NCI-H128 (cell line): ENCODE measurements around the gene NCK2.

Source experiments
- DNase-seq: peaks from one replicate; lab custom pipeline; 2025; ENCODE audit not compliant: unreplicated experiment; lab: John Stamatoyannopoulos, UW

Gene NCK2

DNA sequence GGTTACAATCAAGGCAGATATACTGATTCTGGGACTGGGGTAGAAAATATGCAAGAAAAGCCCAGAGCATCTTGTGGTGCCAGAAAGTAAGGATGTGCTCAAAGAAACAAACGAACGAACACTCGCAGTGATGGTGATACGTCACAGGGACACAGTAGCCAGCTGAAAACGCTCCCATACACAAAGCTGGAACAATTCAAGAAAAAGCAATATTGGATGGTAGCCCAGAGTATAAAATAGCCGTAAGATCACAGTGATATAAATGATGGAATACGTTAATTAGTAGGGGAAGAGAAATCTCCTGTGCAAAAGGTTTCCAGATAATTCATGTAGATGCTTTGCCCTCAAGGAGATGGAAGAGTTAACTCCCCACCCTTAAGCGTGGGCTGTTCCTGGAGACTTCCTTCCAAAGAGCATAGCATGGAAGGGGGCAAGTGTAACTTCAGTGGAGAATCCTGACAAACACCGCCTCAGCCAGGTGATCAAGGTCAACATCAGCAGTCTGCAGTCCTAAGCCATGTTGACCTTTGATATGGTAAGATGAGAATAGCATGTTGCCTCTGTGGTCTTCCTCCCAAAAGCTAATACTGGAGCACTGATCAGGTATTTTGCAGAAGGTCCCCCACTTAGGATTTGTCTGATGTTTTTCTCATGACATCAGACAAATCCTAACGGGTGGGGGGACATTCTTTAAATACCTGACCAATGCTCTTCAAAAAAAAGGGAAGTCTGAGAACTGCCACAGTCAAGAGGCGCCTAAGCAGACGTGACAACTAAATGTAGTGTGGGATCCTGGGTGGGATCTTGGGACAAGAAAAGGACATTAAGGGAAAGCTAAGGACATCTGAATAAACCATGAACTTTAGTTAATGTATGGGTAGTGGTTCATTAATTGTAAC lies 99.0 kb downstream of the NCK2 start:
- DNase-seq, result no peak

DNA sequence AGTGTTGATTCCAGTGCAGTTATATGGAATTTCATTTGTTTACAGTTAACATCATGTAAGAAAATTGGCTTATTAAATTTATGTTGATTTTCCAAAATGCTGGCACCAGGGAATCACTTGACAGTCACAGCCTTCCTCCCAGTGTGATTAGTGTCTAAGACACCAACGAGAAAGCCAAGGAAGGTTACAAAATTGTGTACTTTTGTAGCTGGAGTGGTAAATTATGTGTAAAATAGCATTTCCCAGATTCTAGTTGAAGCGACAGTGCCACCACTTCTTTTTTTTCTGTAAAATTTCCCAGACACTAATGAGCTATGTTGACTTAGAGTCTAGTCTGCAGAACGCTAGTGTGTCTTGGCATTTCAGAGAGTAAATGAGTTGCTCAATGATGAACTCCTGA lies 101.3 kb downstream of the NCK2 start:
- DNase-seq, result no peak

DNA sequence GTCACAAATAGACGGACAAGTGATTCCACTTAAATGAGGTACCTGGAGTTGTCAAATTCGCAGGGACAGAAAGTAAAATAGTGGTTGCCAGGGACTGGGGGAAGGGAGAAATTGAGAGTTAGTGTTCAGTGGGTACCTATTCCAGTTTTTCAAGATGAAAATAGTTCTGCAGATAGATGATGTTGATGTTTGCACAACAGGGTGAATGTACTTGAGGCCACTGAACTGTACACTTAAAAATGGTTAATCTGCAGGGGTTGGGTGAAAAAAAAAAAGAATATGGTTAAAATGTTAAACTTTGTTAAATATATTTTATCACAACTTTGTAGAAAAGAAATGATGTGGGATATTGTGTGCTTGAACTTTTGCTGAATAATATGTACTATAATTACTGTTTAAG lies 102.3 kb downstream of the NCK2 start:
- no peak for DNase-seq

DNA sequence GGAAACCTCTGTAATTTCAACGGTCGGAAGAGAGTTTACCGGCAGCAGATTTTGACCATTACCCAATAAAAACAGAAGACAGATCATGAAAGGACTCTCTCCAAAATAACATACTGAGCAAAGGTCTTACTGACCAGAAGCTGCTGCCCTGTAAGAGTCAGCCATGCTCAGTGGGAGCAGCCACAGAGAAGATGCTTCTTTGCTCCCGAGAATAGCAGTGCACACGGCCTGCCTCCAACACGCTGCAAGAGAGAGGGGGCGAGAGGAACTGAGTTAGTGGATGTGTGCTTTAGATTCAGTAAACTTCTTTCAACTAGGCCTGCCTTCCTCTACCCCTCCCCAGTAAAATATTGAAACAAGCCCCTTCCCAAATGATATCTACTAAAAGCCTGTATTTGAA lies 103.7 kb downstream of the NCK2 start:
- DNase-seq, result no peak

DNA sequence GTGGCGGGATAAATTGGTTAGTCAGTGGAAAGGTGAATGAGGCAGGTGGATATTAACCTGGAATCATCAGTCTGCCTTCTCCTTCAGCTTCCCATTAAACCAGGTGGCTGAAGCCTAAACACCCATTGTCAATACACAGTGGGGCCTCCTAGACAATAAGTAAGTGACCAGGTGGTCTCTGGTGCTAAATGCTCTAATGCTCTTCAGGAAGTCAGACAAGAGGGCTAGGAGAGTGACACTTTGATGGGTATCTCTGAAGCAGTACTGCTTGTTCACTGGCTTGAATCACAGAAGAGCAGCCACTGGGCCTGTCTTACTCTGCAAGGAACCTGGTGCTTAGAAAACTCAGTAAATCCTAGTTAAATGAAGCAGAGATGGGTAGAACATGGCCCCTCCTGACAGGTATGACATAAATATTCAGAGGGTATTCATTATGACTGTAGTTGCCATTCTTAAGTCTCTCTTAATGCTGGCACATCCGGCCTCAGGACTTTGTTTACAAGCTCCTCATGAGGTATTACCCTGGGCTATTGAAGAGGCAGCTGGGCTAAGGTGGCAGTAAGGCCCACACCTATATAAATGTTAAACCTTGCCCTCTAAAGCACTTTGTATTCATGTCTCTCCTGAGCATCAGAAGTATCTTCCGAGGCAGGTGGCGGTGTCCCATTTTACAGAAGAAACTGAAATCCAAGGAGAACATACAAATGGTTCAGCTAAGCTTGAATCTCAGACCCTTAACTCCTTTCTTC lies 104.9 kb downstream of the NCK2 start:
- DNase-seq, result no peak

DNA sequence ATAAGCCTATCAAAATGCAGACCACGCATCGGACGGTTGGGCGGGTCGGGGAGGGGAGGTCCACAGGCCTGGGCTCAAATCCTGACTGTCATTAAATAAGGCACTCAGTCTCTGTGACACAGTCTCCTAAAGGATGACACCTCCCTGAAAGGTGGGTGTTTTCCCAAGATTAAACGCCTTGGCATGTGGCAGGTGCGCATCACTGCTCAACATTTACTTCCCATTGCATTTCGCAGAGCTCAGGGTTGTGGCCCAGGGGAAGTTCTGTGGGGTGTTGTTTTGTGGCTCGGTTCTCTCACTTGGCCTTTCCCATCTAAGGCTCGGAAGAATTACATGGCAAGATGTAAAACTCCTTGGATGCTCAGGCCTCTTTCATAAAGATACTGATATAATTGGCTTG lies 107.4 kb downstream of the NCK2 start:
- DNase-seq, result no peak

DNA sequence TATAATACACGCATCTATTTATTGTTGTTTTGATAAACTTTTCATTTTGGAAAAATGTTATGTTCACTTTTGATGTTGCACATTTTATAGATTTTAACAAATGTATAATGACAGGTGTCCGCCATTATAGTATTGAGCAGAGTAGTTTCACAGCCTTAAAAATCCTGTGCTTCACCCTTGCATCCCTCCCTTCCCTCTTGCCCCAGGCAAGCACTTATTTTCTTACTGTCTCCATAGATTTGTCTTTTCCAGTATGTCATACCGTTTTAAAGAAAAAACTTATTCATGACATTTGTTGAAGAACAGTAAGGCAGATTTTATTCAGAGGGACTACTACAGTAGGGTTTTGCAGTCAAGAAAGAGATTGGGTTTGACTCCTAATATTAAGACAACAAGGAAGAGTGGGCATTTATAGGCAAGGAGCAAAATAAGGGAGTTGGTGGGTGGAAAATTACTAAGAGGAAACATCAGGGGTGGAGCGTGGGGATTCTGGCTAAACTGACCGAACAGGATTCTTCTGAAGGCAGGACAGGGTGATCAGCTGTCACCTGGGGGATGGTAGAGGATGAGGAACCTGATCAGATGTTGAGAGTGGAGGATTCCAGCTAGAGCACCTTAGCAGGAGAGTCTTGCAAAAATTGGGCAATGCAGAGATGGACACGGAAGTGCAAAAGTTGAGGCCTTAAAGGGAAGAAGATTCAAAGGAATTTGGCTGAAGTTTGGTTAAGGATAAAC lies 108.8 kb downstream of the NCK2 start:
- no peak for DNase-seq

DNA sequence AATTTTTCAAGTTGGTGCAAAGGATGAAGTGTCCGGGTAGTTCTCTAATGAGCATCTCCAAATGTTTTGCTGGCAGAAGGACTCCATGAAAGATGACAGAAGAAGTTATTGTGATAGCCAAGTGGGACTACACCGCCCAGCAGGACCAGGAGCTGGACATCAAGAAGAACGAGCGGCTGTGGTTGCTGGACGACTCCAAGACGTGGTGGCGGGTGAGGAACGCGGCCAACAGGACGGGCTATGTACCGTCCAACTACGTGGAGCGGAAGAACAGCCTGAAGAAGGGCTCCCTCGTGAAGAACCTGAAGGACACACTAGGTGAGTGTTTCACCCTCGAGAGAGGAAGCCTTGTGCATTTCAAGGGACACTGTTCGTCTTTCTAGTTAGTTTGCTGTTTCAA lies 110.3 kb downstream of the NCK2 start:
- DNase-seq, result no peak

DNA sequence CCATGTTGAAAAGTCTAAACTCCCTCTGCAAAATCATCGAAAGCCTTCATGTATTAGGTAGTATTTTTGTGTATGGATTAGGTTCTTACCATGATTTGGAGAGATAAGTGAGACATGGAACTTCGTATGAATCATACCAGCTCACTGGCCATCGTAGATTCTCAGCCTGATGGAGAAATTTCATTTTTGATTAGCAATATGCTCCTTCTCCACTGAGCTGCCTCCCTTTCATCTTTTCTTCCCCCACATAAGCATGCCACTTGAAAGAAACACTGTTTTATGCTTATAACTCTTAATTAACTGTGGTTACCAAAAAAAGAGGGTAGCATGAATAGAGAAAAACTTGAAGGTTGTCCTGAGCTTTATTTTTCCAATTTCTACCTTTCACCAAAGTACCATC lies 111.9 kb downstream of the NCK2 start:
- DNase-seq, result no peak

DNA sequence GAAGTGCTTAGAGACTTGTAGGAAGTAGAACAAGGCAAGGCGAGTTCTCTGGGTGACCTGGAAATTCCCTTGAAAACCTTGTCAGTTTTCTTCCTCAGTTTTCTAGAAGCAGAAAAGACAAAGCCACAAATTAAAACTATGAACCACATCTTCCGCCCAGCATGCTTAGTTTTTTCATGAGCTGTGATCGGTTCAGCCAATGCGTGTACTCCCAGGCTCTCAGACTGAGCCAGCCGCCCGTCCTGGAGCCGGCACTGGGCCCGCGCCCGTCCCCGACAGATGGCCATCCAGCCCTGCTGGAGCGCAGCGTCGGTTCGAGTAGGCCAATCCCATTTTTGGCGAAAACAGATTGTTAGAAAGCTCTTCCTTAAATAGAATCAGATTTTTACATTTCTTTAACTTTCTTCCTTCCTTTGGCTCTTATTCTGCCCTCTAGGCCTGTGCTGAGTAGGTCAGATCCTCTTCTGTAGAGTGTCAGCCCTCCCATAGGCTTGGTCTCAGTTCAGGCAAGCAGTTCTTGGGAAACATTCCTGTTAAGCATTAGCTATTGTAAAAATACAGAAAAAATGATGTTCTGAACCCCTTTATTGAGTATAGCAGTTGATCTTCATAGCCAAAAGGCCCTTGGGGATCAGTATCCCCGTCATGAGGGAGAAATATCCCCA lies 112.5 kb downstream of the NCK2 start:
- no peak for DNase-seq

DNA sequence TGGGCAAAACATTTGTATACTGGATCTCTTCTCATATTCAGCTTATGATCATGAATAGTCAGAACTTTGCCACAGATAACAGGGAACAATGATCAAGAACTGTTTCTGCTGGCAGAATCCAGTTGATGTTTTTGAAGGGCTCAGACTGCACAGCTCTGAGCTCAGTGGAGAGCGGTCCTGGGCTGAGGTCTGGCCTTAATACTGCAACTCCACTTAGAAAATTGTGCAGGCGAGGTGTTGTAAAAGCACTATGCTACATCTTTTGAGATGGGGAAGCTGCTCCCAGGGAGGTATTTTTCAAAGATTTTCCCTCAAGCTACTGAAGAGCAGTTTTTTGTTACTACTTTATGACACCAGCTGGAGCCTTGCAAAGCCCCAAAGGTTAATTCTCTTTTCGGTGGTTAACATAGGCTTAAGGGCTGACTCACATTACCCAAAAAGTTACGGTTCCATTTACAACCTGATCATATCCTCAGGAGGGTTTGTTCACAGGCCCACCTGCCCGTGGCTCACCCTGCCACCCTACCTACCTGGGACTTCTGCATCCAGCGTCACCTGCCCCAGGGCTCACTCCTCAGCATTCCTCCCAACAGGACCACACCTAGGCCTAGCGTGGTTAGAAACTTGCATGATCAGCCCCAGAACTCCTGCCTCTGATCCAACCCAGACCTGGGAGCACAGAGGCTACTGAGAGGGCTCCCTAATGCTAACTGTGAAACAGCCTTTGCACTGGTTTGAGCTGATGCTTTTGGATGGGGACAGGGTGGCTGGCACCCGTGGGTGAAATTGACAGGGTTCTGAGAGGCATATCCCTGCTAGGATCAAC lies 114.4 kb downstream of the NCK2 start:
- no peak for DNase-seq

DNA sequence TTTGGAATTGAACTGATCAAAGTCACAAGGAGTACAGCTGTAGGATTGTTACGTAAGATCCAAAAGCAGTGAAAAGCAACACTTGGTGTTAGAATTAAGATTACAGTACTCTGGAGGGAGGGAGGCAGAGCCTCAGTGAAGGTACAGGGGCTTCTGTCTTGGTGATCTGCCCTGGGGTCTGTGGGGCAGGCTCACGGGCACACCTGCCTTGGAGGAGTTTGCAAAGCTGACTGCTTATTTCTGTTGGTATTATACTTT lies 114.9 kb downstream of the NCK2 start:
- DNase-seq, result no peak

DNA sequence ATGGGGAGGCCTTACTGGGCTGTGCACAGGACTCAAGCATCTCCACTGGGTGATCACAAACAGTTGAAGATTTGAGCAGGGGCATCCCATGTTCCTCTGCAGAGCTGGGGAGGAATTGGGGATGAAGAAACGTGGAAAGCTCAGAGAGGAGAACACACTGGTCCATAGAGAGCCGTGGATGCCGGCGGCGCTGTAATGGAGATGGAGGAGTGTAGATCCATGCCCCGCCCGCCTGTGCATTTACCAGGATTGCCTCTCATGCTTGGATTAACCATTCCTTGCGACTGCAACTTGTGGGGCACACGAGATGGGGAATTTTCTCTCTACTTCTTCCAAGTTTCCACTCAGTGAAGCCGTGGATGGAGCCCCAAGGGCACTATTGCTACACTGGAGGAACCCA lies 115.9 kb downstream of the NCK2 start:
- DNase-seq, result no peak

DNA sequence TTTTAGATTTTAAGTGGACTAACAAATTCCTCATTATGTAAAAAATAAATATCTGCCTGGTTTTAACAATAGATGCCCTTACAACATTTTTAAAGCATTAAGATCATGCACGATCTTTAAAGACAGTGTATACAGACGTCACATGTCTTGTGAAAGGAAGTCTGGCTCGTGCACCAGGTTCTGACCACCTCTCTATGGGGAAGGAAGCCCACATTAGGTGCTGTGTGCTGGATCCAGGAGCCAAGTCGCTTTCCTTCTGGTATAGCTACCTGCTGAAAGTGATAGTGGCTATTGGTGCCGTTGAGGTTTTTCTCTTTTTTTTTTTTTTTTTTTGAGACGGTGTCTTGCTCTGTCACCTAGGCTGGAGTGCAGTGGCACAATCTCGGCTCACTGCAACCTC lies 116.5 kb downstream of the NCK2 start:
- DNase-seq, result no peak

DNA sequence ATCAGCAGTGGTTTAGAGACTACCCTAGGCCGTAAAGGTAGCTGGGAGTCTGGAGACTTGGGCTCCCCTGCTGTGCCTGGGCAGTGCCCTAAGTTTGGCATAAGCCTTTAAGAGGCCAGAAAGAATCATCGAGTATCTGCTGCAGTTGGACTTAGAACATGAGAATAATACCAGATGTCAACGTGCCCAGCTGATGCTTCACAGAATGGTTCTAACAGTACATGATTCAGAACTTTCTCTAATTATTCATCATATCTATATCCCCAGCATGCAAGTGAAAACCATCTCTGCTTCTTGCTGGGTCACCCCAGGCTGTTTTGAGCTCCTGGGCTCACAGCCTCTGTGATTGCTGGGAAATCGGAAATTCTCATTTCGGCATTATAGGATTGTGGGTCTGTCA lies 118.1 kb downstream of the NCK2 start:
- DNase-seq, result no peak

DNA sequence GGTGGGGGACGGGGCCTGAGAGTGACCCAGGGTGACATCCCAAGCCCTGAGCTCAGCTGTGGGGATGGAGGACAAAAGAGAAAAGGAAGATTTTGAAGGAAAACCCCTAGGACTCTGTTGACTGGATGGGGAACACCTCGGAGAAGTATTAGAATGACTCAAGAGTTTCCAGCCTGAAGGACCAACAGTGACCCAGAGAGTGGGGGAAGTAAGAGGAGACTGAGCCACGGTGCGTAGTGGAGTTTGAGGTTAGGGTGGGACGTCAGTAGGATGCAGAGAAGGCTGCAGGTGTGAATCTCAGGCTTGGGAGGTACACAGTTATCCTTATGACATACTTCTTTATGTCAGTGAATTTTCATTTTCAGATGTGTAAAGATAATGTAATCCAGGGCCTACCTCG lies 119.5 kb downstream of the NCK2 start:
- no peak for DNase-seq

DNA sequence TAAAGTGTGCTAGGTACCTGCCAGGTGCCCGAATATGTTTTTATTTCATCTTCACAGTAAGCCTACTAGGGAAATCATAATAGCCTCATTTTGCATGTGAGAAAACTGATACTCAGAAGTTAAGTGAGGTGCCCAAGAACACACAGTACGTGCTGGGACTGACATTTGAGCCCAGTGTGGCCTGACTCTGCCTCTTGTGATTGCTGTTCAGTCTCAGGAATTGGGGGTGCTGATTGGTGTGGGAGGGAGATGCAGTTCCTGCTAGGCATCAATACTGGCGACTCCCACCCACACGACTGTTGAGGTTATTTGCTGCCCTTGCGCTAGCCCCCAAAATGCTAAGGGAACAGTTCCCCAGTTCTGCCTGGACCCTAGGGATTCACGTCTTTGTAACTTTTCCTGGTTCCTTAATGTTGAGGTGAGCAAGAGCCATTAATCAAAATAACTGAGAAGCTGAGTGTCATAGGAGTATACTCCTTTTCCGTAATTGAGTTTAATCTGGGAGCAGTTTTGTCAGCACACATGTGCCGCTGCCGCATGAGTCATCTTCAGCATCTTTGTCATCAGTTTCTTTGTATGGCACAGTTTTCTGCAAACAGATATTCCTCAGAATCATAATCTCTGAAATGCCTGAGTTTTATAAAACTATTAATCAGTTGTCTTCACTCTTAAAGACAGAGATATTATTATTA lies 120.7 kb downstream of the NCK2 start:
- DNase-seq, result no peak

DNA sequence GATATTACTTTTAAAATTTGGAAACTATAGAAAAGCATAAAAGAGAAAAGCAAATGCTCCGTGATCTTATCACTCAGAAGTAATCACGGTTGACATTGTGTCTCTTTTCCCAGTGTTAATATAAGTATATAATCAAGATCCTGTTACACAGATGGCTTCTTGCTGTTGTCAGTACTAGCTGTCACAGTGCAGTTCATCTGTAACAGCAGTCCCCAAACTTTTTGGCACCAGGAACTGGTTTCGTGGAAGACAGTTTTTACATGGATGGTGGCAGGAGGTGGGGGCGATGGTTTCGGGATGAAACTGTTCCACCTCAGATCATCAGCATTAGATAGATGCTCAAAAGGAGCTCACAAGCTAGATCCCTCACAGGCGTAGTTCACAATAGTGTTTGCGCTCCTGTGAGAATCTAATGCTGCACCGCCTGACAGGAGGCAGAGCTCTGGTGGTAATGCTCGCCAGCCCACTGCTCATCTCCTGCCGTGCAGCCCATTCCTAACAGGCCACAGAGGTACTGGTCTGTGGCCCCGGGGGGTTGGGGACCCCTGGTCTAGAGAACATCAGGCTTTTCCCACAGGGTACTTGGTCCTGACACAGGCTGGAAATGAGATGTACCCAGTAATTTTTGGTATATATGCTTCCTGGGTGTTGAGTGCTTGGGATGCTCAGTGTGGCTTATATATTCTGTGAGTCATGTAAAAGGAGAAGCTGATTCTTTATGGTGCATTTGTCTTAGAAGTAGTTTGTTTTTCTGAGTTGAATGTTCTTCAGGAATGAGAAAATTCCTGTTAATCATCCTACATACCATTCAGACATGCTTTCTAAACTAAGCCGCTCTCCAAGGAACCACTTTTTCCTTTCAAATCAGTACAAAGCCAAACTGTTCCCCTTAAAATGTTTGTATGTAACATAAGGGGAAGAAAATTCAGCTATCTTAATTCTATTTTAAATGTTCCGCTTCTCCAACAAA lies 121.8 kb downstream of the NCK2 start:
- no peak for DNase-seq

DNA sequence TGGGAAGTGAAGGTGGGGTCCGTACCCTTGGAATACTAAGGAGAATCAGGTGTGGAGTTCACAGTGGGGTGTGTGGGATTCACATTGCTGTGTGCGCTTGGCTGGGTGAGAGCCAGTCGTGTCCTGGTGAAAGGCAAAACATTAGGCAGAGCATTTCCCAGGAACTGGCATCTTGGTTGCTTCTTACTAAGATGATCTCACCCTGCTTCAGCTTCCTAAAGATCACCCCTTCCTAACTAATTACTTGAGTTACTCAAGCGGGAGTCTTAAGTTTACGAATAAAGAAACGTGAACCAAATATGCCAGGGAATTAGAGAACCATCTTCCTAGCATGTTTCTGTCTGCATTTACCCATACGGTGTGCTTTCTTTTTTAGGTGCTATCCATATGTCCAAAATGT lies 122.9 kb downstream of the NCK2 start:
- no peak for DNase-seq
